NCI-H2081 treated with DMSO at 0.1 percent for 48 hours (cell line): ENCODE data around the gene TMPRSS2.

Source experiments
- DNase-seq: peaks from one replicate; lab custom pipeline; 2025; lab: John Stamatoyannopoulos, UW

Gene TMPRSS2

DNA sequence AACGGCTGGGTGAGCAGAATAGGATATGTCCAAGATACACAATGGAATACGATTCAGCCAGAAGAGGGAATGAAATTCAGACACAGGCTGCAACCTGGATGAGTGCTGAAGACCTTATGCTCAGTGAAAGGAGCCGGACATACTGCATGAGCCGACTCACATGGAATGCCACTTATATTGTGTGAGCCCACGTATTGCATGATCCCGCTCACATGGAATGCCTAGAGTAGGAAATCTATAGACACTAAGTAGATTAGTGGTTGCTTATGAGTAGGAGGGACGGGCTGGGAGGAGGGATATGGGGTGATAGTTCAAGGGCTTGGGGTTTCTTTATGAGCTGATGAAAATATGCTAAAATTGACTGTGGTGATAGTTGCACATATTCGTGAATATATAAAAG lies 26.8 kb downstream of the TMPRSS2 start:
- DNase-seq = no peak

DNA sequence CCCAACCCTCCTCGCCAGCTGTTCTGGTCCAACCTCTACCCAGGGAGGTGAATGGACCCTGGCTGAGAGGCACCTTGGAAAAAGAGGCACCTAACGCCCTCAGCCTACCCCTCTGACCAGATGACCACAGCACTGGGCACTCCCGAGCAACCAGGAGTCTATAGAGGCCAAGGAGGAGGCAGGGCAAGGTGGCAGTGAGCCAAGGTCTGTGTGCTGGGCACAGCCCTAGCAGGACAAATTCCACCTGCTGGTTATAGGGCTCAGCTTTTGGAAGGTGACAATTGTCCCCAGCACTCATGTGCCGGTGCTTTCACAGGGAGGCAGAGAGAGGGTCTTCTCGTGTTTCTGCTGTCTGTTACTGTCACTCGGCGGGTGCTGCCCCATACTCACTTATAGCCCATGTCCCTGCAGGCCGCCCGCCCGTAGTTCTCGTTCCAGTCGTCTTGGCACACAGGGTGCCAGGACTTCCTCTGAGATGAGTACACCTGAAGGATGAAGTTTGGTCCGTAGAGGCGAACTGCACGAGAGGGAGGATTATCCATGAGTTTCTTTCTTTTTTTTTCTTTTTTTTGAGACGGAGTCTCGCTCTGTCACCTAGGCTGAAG lies 27.8 kb downstream of the TMPRSS2 start:
- no peak for DNase-seq

DNA sequence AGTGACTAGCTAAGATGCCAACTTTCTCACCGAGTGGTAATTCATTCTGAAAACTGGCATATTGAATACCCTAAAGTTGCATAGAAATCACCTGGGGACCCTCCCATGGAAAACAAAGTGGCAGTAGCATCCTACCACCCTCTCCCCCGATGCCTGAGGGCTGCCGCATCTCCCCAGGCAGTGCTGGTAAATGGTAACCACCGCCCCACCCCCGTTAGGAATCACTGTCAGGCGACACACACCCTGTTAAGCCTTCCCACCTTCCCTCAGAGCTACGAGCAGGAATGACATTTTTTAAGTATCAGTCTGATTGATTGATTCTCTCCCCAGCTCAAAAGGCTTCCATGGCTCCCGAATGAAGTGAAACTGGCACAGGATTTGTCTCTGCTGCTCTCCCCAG lies 28.3 kb downstream of the TMPRSS2 start:
- no peak for DNase-seq

DNA sequence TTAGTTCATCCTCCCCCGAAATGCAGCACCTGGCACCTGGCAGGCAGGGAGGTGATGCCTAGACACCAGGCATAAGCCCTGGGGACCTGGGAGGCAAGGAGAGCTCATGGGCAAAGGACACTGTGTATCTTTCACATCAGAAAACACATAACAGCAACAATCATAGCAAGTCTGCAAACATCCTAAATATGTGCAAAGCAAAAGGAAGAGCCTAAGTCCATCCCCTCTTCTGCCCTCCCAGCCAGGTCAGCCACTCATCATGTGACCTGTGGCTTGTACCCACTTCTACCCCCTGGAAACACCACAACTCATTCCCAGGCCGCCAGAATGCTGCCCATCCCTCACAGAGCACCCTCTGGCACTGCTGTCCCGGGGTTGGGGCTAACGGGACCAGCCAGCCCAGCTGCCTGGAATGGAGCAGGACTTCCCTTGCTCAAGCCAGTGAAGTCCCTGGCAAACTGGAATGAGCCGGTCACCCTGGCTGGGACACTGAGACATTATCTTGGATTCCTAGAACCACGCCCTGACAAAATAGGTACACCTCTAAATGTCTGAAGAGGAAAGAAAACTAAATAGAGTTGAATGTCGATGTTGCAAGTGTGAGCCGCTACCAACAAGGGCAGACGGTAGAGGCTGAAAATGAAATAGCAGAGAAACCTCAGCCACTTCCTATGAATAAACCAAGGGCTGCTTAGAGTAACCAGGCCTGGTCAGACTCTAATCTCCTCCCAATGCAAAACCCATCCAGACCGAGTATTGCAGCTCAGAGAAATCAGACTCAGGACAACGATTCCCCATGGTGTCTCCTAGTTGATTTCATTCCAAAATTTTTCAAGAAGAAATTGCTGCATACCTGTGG lies 29.4 kb downstream of the TMPRSS2 start:
- no peak for DNase-seq

GRCh38 chr21:41477641-41478318 lies 30.2 kb downstream of the TMPRSS2 start:
- DNase-seq = peak; percentile 9

- no peak for DNase-seq
Observed at GRCh38 chr21:41475714-41476420, 32.1 kb downstream of the TMPRSS2 start.

DNA sequence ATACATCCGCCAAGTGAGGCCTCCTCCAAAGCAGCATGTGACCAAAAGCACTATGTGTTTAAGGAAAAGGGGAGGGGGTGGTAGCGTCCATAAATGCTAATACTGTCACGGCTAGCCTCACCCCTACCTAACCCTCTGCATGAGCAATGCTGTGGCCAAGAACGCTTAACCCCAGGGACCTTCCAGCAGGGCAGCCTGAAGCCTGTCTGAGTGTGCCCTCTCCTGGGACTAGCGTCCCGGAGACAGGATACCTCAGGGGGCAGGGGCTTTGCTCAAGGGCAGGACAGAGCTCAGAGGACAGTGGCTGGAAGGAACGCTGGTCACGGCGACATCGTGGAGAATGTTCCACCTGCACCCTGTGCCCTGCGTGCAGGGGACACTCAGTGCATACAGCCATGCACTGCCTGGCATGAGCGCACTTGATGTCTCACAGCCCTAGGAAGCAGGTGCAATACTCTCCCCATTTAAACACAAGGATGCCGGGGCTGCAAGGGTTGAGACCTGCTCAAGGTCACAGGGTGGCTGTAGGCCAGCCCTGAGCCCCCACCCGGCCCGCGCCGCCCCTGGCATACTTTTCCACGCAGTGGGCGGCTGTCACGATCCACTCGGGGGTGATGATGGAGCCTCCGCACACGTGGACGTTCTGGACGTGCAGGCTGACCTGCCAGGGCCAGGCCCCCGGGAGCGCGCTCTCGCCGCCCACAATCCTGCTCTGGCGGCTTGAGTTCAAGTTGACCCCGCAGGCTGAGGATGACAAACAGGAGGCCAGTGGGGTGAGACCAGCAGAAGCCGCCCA lies 35.0 kb downstream of the TMPRSS2 start:
- DNase-seq = no peak

DNA sequence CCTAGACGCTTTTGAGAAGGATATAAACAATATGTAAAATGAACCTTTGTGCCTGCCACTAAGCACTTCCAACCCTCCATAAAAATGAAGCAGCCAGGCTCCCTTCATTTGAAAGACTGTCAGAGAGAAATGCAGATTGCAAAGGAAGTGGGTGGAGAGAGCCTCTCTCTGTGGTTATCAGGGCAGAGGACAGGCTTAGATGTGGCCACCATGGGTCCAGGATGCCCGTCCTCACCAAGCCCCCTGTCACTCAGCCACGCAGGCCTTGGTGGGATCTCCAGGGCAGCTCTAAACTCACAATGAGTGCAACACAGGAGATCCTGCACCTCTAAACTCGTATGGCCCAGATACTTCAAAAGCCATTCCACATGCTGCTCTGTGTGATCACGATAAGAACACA lies 37.9 kb downstream of the TMPRSS2 start:
- DNase-seq = no peak

- no peak for DNase-seq
Observed at GRCh38 chr21:41466024-41466820, 41.7 kb downstream of the TMPRSS2 start.

DNA sequence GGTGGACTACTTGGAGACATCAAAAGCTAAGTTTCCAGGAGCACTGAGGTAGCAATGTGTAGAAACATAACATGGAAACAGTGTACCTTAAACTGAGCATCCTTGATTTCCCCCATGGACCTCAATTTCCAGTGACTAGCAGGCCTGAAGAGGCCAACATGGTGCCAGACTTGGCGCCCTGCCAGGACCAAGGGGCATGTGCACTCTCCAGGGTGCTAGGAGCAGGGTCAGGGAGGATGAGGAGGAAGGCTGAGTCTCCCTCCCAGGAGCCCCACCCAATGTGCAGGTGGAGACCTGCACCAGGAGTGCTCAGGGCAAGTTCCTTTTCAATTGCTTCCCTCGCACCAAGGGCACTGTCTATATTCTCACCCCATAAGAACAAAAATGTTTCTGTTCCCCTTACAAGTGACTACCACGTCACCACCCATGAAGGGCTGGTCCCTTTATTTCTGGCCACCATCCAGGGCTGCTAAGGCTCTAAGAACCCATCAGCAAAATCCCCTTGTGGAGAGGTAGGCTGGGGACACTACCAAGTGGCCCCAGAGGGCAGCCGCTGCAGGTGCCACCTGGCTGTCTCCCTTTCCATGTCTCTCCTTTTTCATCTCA lies 42.7 kb downstream of the TMPRSS2 start:
- no peak for DNase-seq

- DNase-seq = no peak
Observed at GRCh38 chr21:41460578-41461527, 47.1 kb downstream of the TMPRSS2 start.

DNA sequence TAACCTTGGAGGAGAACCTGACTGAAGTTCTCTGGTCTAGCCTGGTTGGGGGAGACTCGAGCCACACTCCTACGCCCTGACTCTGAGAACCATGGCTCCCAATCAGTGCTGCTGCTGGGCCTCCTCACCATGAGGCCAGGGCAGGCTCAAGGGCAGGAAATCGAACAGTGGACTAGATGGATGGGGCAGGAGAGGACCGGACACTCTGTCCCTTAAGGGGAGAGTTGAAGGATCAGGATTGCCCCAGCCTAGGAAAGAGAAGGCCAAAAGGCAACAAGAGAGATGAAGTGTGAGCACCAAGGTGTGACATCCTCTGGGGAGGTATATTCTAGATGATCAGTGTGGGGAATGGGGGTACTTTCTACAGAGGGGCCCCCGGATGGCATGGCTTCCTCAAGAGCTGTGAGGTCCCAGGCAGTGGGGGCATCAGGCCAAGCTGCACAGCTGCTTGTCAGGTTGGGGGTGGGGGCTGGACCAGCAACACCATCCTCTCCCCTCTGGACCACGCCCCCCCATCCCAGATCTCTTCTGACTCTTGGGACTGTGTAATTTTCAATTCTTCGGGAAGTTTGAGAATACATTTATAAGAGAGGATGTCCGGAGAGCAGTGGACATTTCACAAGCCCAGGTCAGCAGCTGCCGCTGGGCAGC lies 47.9 kb downstream of the TMPRSS2 start:
- DNase-seq = no peak

GRCh38 chr21:41458559-41458958 lies 49.4 kb downstream of the TMPRSS2 start:
- DNase-seq = no peak

- DNase-seq = no peak
Observed at GRCh38 chr21:41458121-41458520, 49.8 kb downstream of the TMPRSS2 start.

- DNase-seq = no peak
Observed at GRCh38 chr21:41453761-41454160, 54.2 kb downstream of the TMPRSS2 start.

DNA sequence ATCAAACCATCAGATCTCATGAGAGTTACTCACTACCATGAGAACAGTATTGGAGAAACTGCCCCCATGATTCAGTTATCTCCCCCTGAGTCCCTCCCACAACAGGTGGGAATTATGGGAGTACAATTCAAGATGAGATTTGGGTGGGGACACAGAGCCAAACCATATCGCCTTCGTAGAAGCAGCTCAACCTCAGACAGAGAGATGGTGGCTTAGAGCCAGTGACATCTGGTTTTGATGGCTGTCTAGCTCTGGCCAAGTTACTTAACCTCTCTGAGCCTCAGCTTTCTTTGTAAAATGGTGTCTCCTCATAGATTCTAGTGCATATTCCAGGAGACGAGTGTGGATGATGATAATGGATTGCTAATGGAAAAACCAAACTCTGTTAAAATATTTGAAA lies 54.8 kb downstream of the TMPRSS2 start:
- no peak for DNase-seq

DNA sequence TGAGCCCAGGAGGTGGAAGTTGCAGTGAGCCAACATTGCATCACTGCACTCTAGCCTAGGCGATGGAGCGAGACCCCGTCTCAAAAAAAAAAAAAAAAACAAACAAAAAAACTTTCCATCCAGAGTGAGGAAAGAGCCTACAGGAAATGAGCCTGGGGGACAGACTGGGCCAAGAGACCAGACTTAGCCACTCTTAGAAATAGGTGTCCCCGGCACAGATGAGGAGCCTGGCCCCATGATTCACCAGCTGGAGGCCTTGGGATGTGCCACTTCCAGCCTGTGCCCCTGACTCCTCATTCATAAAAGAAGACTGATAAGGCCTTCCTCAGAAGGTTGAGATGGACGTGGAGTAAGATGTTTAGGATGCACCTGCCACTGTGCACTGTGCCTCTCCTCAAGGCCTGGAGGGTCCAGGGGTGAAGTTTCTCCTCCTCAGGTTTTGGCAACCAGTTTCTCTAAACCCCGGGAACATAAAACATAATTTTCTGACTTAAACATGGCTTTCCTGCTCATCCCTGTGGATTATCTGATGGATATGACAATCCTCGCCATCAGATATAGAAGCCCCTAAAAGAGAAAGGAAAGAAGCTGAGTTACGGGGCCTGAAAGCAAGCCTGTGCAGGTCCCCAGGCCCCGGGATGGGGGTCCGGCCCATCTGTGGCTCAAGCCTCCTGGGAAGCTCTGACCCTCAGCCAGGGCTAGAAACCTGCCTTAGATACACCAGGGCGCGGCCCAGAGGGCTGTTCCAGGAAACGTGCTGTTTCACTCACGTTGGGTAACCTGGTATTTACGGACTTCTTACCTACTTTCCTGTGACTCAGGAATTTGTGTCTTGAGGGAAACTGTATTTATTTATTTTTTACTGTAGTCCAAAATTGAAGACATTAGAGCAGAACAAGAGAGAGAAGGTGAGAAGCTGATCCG lies 55.9 kb downstream of the TMPRSS2 start:
- DNase-seq = no peak

- DNase-seq = no peak
Observed at GRCh38 chr21:41449613-41450012, 58.3 kb downstream of the TMPRSS2 start.
